HG02840 (cell line): ENCODE results near the gene PDE11A.
"Not testable (repeated sequence)": the region's sequence is repeated elsewhere in the genome, so short reads cannot be mapped to it uniquely, and the experiment has no call there.

Experiments
- ATAC-seq: cut with Tn5 transposase; IDR thresholded peaks from one replicate; pipeline ENCODE4 v1.9.1; 2021; ENCODE audit warnings: mild to moderate bottlenecking, moderate library complexity, moderate number of reproducible peaks; ENCODE audit not compliant: unreplicated experiment, low FRiP score

The PDE11A gene

DNA sequence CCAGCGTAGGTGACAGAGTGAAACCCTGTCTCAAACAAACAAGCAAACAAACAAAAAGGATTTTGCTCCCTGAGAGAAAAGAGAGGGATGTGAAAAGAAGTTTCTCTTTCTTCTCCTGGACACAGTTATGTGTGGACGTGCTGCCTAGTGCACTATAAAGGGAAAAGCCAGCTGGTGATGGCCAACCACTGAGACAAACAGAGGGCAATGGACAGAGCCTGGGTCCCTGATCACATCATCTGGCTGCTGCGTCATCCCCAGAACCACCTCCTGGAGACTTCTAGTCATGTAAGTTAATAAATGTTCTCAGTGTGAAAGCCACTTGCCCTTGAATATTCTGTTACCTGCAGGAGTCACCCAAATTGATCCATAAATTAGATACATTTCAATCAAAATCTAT lies 184.9 kb downstream of the PDE11A start:
- ATAC-seq: no peak

DNA sequence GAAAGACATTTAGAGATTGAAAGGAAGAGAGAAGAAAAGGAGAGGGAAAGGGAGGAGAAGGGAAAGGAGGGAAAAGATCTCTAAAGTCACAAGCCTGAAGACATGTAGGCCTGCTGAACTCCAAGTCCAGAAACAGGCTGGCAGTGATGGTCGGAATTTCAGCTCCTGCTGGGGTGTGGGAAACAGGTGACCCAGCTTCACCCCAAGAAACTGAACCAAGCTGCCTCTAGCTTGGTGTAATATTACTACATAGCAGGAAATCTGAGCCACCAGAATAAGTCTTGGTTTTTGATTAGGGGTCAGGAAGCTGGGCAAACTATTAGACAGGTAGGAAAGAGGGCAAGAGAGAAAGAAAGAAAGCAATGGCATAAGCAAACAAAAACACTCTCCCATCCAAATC lies 185.8 kb downstream of the PDE11A start:
- no peak for ATAC-seq

- ATAC-seq: no peak
These were observed 186.6 kb downstream of the PDE11A start for GRCh38 chr2:177885828-177886466.

DNA sequence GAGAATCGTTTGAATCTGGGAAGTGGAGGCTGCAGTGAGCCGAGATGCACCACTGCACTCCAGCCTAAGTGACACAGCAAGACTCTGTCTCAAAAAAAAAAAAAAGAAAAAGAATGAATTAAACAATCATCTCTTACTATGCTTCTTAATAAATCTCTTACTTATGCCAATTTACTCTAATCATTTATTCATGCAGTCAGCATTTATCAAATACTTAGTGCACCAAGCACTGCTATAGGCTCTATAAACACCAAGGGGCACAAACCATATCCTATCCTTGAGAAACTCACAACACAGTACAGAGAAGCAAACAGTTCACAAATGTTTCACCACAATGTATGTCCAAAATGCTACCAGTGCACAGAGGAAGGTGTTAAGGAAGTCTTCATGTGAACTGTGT lies 189.4 kb downstream of the PDE11A start:
- no peak for ATAC-seq

DNA sequence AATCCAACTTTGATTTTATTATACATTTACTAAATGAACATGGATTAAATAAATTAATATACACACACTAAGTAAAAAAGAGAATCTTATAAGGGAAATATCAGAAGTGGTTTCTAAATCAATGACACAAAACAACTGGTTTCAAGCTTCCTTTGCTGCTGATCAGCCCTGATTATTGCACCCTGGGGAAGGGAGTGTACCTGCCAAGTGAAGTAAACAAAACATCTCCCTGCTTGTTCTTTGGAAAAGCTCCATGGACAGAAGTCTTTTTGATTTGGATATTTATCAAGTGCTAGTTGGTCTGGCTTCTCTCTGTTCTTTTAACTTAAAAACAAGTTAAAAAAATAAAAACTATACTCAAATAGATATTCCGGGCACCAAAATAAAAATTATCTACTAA lies 190.1 kb downstream of the PDE11A start:
- ATAC-seq: no peak

GRCh38 chr2:177881921-177882320 lies 190.7 kb downstream of the PDE11A start:
- no peak for ATAC-seq

- no peak for ATAC-seq
These were observed 191.4 kb downstream of the PDE11A start for GRCh38 chr2:177881008-177881747.

GRCh38 chr2:177880285-177880684 lies 192.3 kb downstream of the PDE11A start:
- no peak for ATAC-seq

GRCh38 chr2:177876950-177877349 lies 195.6 kb downstream of the PDE11A start:
- no peak for ATAC-seq

DNA sequence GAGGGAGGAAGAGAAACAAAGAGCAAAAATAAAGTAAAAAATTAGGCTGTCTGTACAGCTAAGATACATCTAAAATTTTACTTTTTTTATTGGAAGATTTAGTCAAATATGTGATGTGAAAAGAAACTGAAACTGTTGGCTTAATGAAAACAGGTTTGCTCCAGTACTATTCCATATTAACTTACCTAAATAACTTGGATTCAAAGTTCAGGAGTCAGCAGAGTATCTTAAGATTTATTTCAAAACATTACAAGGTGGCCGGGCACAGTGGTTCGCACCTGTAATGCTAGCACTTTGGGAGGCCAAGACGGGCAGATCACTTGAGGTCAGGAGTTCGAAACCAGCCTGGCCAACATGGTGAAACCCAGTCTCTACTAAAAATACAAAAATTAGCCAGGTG lies 197.9 kb downstream of the PDE11A start:
- ATAC-seq: no peak

GRCh38 chr2:177873915-177874314 lies 198.7 kb downstream of the PDE11A start:
- no peak for ATAC-seq

DNA sequence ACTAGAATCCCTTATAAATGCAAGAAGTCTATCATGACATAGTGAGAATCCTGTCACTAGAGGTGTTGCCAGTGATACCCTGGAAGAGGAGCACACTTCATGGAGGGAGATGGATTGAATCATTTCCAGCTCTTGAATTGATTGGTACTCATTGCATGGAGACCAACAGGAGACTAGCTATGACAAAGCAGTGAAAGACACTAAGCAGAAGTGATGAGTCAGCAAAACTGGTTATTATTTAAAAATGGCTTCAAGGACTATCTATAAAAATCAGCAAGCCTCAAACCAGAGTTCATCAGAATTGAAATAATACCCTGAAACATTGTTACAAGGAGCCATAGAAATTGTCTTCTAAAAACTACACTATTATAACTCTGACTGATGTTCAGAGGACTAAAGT lies 200.3 kb downstream of the PDE11A start:
- ATAC-seq: no peak

DNA sequence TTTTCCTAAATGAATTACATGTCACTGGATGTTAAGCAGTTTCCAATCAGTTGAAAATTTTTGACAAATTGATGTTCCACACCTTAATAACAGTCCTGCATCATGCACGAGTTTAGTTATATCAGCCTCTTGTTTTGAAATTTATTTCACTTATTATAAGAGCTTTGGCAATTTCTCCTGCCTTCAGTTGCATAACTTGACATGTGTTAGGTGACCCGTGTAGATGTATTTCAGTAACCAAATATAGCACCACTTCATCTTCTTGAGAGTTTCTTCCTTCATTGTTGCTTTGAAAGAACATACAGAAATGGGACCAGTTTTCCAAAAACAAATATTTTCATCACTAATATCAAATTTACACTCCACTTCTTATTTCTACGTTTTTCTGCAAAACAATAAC lies 202.7 kb downstream of the PDE11A start:
- ATAC-seq: no peak

DNA sequence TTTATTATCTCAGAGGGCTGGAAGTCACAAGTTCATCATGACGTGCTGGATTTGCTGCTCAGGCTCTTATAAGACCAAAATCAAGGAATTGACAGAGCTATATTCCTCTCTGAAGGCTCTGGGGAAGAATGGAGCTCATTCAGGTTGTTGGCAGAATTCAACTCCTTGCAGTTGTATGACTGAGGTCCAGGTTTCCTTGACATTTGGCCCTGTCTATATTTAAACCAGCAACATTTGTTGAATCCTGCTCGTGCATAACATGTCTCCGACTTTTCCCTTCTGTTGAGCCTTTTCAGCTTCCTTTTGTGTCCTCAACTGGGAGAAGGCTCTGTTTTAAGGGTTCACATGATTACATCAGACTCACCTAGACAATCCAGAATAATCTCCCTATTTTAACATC lies 203.4 kb downstream of the PDE11A start:
- ATAC-seq: no peak

DNA sequence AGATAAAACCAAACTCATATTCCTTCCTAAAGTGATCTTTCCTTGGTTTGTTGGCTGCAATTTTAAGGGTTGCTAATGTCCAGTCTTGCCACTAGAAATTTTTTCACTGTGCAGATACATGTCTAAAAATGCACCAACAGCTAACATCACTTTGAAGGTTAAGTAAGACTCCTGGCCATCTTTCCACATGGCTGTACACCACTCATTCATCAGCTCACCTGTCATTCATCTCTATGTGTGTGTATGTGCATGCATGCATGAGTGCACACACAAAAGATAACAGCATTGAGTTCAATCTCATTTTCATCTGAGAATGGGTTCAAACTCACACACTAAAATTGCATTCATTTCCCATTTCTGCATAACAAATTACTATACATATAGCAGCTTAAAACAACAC lies 203.8 kb downstream of the PDE11A start:
- no peak for ATAC-seq

DNA sequence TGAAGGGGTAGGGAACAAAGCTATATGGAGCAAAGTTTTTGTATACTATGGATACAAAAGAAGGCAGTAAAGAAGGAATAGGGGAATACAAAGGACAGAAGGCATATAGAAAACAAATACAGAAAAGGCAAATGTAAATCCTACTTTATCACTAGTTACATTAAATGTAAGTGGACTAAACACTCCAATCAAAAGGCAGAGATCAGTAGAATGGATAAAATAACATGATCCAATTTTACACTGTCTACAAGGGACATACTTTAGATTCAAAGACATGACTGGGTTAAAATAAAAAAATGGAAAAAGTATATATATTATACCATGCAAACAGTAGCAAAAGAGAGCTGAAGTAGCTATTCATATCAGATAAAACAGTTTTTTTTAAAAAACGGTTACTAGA lies 215.0 kb downstream of the PDE11A start:
- no peak for ATAC-seq

- no peak for ATAC-seq
These were observed 220.2 kb downstream of the PDE11A start for GRCh38 chr2:177852389-177852788.

DNA sequence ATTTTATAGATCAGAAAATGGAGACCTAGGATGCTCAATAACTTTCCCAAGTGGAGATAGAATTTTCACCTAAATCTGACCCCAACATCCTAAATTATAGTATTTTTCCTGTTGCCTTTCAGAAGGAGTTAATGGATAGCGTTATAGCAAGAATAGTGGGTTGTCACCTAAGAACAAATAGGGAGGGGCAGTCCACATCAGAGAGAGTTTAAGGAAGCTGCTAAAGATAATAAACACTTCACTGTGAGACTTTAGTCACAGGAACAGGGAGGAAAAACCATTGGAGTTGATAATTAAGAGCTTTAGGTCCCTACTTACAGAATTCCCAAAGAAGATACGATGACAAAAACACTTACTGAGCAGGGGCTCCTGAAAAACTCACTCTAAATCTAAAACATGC lies 229.4 kb downstream of the PDE11A start:
- no peak for ATAC-seq

DNA sequence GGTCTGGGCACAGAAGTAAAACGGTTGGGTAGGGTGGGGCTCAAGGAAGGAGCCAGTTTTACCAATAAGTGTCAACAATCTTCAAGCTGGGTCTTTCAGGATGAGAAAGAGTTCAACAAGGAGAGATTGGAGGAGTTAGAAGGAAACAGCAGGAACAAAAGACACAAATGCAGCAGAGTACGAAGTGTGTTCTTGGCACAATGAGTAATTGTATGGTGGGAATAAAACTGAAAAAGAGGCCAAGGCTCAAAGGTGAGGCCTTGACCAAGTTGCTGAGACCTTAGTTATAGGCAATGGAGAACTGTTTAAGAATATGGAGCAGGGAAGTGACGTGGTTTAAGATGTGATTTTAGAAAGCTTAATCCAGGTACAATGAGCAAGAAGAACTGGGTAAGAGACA lies 230.3 kb downstream of the PDE11A start:
- no peak for ATAC-seq

- ATAC-seq: not testable (repeated sequence)
These were observed 237.0 kb downstream of the PDE11A start for GRCh38 chr2:177835418-177836204.

DNA sequence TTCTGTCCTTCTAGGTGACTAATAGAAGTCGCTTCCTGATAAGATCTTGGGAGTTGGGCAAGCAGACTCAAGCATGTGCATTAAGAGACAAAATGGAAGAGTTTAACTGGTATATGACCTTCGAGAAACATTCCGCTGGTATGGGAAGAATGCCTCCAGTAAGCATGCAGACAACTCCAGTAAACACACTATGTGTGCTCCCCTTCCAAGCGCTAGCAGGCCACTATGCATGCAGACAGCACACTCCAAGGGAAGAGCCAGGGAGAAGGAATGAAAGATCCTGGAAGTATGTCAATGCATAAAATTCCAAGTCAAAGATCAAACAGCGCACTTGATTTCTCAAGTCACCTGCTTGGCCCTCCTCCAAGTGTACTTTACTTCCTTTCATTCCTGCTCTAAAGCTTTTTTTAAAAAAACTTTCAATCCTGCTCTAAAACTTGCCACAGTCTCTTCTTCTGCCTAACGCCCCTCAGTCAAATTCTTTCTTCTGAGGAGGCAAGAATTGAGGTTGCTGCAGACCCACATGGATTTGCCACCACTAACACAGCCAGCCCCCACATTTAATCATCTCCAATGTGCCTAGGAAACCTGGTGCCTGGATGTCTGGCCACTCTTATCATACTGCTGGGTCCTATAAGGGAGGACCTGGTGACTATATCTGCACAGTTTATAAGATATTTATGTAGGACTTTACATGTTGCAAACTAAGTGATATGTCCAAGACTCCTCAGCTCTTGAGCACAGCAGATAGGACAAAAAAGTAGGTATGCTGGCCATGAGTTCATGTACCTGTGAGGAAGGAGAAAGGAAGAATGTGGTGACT lies 239.8 kb downstream of the PDE11A start:
- ATAC-seq: no peak
